Prostate gland (tissue), 2 donors: ENCODE data around the gene CDK3. TPM values are rescaled to one million over a fixed set of nuclear protein-coding genes. Genes with fewer than 3 reads are reported as not detected.

Experiments used
- DNase-seq: peaks from one replicate; pipeline ENCODE4 v3.0.0-alpha.2; 2019; ENCODE audit warnings: low spot score
- H3K27ac ChIP-seq, 2 donors: fragments of 200-600 bp; sonication (generic); 2 replicates each; pipeline ENCODE4 v1.5.1; 2017 to 2019
- H3K27me3 ChIP-seq: fragments of 200-600 bp; sonication (generic); replicated peaks from 2 replicates; pipeline ENCODE4 v1.5.1; 2019; ENCODE audit not compliant: insufficient read depth
- H3K36me3 ChIP-seq, 2 donors: fragments of 200-600 bp; sonication (generic); 1 replicate in 1 of 2; 2 replicates in 1 of 2; pipeline versions ENCODE4 v1.5.1 to v1.8.1; 2017 to 2019
- H3K4me1 ChIP-seq: fragments of 200-600 bp; sonication (generic); replicated peaks from 2 replicates; pipeline ENCODE4 v1.5.1; 2019
- H3K4me3 ChIP-seq, 2 donors: fragments of 200-600 bp; sonication (generic); 2 replicates each; pipeline ENCODE4 v1.5.1; 2017 to 2019
- H3K9me3 ChIP-seq: fragments of 200-600 bp; sonication (generic); 2 replicates; pipeline ENCODE4 v1.5.1; 2017
- CTCF ChIP-seq, 4 experiments: fragments of 200-600 bp in 2 of 4; fragments of 450-650 bp in 2 of 4; sonication (generic) in 2 of 4; IDR thresholded peaks; 1 replicate in 3 of 4; 2 replicates in 1 of 4; pipeline ENCODE4 v1.5.1; 2016 to 2019; ENCODE audit warnings: antibody characterized with exemption in 4 of 4, mild to moderate bottlenecking in 2 of 4, moderate library complexity in 2 of 4
- POLR2A ChIP-seq: fragments of 450-650 bp; IDR thresholded peaks from one replicate; pipeline ENCODE4 v1.6.1; 2016; ENCODE audit warnings: antibody characterized with exemption, mild to moderate bottlenecking
- POLR2AphosphoS5 ChIP-seq: sonication (generic); formaldehyde crosslinking; IDR thresholded peaks from one replicate; pipeline ENCODE4 v1.6.1; 2017; ENCODE audit warnings: antibody characterized with exemption
- WGBS: methylation state at CpG from one replicate; pipeline ENCODE4 v1.1.5; 2018; 5-methylcytosine and 5-hydroxymethylcytosine counted together
- intact Hi-C: fragments of 100-400 bp; cut with DNase I; formaldehyde crosslinking; loops from one replicate; pipeline ENCODE4 v1.14.2; 2022
- total RNA-seq, 2 donors: library from RNA; depleted of rRNA; stranded (reverse); fragments of >200 nt; gene quantifications; one replicate each; pipeline ENCODE4 v1.1.0, GENCODE V29; 2016

The CDK3 gene
- total RNA-seq, 2 donors from 2014 or later, result 16.9 to 17.2 TPM

- H3K27me3 ChIP-seq, result no peaks in the 10 kb centered on the region
- no peak for TF ChIP-seq POLR2A
- TF ChIP-seq POLR2AphosphoS5, result no peak
- no peak for TF ChIP-seq CTCF (IDR thresholded peaks at IDR 0.05)
- H3K27ac ChIP-seq, result no peak overlapping the region
- 86% methylated on average over 12 of the region's 26 CpGs for WGBS
- H3K36me3 ChIP-seq, result no peaks in the 10 kb centered on the region
- H3K4me3 ChIP-seq, result no peak overlapping the region
- DNase-seq, result no peak
- no peaks in the 10 kb centered on the region for H3K4me1 ChIP-seq
- no peaks in the 10 kb centered on the region for H3K9me3 ChIP-seq
- intact Hi-C loops, result loop anchor here (10.0 kb wide), 1 partner anchor 260 kb away; no protein-coding TSS in a partner anchor
Observed at GRCh38 chr17:76014925-76015261, 14.2 kb downstream of the CDK3 start.

GRCh38 chr17:76017481-76018339, 17.1 kb downstream of the CDK3 start:
- Histone ChIP-seq H3K27ac (no peak overlapping the region), H3K9me3 (no peaks in the 10 kb centered on the region), H3K36me3 (no peaks in the 10 kb centered on the region), H3K27me3 (no peaks in the 10 kb centered on the region), H3K4me3 (no peak overlapping the region), H3K4me1 (no peaks in the 10 kb centered on the region)
- TF ChIP-seq POLR2AphosphoS5 (no peak), CTCF (IDR thresholded peaks at IDR 0.05) (no peak), POLR2A (no peak)
- no peak for DNase-seq
- intact Hi-C loops, result loop anchor here (10.0 kb wide), 1 partner anchor 257 kb away; no protein-coding TSS in a partner anchor
- WGBS, result 91% methylated on average over 21 of the region's 21 CpGs

GRCh38 chr17:76018340-76018680, 17.7 kb downstream of the CDK3 start:
- Histone ChIP-seq H3K4me3 (no peak overlapping the region), H3K9me3 (no peaks in the 10 kb centered on the region), H3K27me3 (no peaks in the 10 kb centered on the region), H3K36me3 (no peaks in the 10 kb centered on the region), H3K4me1 (no peaks in the 10 kb centered on the region), H3K27ac (no peak overlapping the region)
- no peak for TF ChIP-seq POLR2A
- TF ChIP-seq CTCF (IDR thresholded peaks at IDR 0.05), result no peak
- no peak for TF ChIP-seq POLR2AphosphoS5
- intact Hi-C loops, result loop anchor here (10.0 kb wide), 1 partner anchor 256 kb away; no protein-coding TSS in a partner anchor
- DNase-seq, result no peak
- 91% methylated on average over 11 of the region's 11 CpGs for WGBS

GRCh38 chr17:76018801-76019200, 18.1 kb downstream of the CDK3 start:
- intact Hi-C loops, result loop anchor here (10.0 kb wide), 1 partner anchor 256 kb away; no protein-coding TSS in a partner anchor
- Histone ChIP-seq H3K4me3 (no peak overlapping the region), H3K27ac (no peak overlapping the region), H3K4me1 (no peaks in the 10 kb centered on the region), H3K36me3 (no peaks in the 10 kb centered on the region), H3K27me3 (no peaks in the 10 kb centered on the region), H3K9me3 (no peaks in the 10 kb centered on the region)
- TF ChIP-seq POLR2A (no peak), CTCF (IDR thresholded peaks at IDR 0.05) (no peak), POLR2AphosphoS5 (no peak)
- 92% methylated on average over 13 of the region's 13 CpGs for WGBS
- DNase-seq, result no peak
